BJ (cell line): ENCODE measurements around the gene TLR6. TPM values are rescaled to one million over a fixed set of nuclear protein-coding genes. Genes with fewer than 3 reads are reported as not detected.

Source experiments
- CTCF ChIA-PET: fragments of 350-600 bp; formaldehyde crosslinking; extraction: SDS; loops from one replicate; lab custom pipeline; 2021; ENCODE audit warnings: antibody characterized with exemption, inconsistent platforms; lab: Yijun Ruan, JAX
- POLR2A ChIA-PET: fragments of 300-600 bp; sonication (Branson Sonifier 250); formaldehyde crosslinking; extraction: SDS; loops from one replicate; lab custom pipeline; 2021; ENCODE audit warnings: antibody characterized with exemption; lab: Charles Lee
- DNase-seq: peaks from one replicate; pipeline ENCODE4 v3.0.0-alpha.2; 2011; ENCODE audit warnings: low read depth
- H3K27me3 ChIP-seq: 2 replicates; pipeline ENCODE4 v1.6.0; 2011; ENCODE audit warnings: low read length; ENCODE audit not compliant: control insufficient read depth, insufficient read depth
- H3K36me3 ChIP-seq: 2 replicates; pipeline ENCODE4 v1.5.1; 2011; ENCODE audit warnings: low read length; ENCODE audit not compliant: control insufficient read depth, insufficient read depth
- H3K4me3 ChIP-seq: 2 replicates; pipeline ENCODE4 v1.5.1; 2011; ENCODE audit warnings: low read depth, mild to moderate bottlenecking, control low read depth, low read length
- polyA plus RNA-seq: library from polyadenylated mRNA; depleted of rRNA; stranded (reverse); fragments of >200 nt; gene quantifications from 2 replicates; pipeline ENCODE4 v1.2.3, GENCODE V29; 2011
- TF ChIP-seq, protein P1 (sequence below): IDR thresholded peaks from 2 replicates; pipeline ENCODE4 v1.5.1; 2011; ENCODE audit warnings: low read depth, mild to moderate bottlenecking, control low read depth, inconsistent platforms, low read length, moderate library complexity; ENCODE audit not compliant: insufficient read depth

The TLR6 gene
- polyA plus RNA-seq, 1 experiment, result 0.27 TPM

DNA sequence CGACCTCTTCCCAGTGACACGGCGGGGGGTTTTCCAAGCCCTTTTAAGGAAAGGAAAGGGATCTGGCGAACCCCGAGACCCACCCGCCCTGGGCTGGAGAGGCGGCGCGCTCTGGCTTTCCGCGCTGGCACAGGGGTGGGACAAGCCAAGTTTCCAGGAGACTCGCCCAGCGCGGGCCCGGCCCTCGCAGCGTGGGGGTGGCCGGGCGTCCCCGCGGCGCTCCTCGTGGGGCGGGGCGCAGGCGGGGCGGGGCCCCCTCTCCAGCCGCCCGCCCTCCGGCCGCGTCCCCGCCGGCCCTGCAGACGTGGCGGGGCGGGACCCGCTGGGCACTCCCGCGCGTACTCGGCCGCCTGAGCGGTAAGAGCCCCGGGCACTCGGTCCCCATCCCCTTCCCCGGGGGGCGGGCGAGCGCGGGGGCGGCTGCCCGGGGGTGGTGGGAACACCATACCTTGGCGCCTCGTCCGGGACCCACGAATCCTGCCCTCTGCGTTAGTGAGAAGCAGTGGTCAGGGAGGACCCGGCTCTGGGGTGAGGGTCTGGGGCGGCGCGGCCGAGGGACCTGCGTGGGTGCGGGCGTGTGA lies 11.0 kb upstream of the TLR6 start, which contains the start of gene FAM114A1:
Gene FAM114A1, plus strand, starts transcription at position 329 of the 581 bp plus-strand sequence. CDS start 10,273 bp downstream, outside the sequence.
- CTCF ChIA-PET, result interaction anchor here (0.7 kb wide), 1 partner anchor 108 kb away, joined by 4 read pairs; no protein-coding TSS in a partner anchor
- TF ChIP-seq, protein P1, sequence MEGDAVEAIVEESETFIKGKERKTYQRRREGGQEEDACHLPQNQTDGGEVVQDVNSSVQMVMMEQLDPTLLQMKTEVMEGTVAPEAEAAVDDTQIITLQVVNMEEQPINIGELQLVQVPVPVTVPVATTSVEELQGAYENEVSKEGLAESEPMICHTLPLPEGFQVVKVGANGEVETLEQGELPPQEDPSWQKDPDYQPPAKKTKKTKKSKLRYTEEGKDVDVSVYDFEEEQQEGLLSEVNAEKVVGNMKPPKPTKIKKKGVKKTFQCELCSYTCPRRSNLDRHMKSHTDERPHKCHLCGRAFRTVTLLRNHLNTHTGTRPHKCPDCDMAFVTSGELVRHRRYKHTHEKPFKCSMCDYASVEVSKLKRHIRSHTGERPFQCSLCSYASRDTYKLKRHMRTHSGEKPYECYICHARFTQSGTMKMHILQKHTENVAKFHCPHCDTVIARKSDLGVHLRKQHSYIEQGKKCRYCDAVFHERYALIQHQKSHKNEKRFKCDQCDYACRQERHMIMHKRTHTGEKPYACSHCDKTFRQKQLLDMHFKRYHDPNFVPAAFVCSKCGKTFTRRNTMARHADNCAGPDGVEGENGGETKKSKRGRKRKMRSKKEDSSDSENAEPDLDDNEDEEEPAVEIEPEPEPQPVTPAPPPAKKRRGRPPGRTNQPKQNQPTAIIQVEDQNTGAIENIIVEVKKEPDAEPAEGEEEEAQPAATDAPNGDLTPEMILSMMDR, result no peak

DNA sequence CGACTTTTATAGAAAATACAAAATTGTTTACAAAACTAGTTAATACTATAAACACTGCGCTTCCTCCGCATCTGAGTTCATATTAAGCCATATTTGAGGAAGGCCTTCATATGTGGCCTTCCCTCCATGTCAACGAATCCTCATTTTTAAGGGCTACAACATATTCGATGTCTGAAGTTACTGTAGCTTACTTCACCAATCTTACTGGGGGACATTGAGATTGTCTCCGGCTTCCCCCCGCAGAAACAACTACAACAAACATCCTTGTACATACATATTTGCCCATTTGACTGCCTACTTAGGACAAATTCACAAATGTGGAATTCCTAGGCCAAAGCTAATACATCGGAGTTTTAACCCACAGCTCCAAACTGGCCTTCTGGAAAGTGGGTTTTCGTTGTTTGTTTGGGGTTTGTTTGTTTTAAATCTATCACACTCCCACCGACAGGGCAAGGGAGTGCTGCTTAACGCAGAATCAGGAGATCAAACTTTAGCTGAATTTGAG lies 10.4 kb upstream of the TLR6 start:
- H3K36me3 ChIP-seq, result peaks cover 2% of the 10 kb centered on the region; the same call in 1 of the 2 replicates
- no peaks in the 10 kb centered on the region for H3K27me3 ChIP-seq
- TF ChIP-seq, protein P1, result 0 out of 2 replicates have a peak, but pooled peaks have one; percentile 1
- ChIA-PET POLR2A (interaction anchor here (0.6 kb wide), 1 partner anchor 1101 kb away, joined by 3 read pairs; no protein-coding TSS in a partner anchor), CTCF (interaction anchor here (0.7 to 0.8 kb wide), 2 partner anchors 107 to 268 kb away, joined by 4 read pairs; no protein-coding TSS in a partner anchor)
- DNase-seq, result no peak
- H3K4me3 ChIP-seq, result peak overlapping the region; percentile 37

More for the DNA sequence above, 11.0 kb upstream of the TLR6 start, which contains the start of gene FAM114A1:
- POLR2A ChIA-PET, result no interaction called here
- peak within 1 kb of the TSS; percentile 90 for H3K4me3 ChIP-seq
- no peaks in the 10 kb centered on the region for H3K27me3 ChIP-seq
- H3K36me3 ChIP-seq, result peaks cover 2% of the 10 kb centered on the region; the same call in 1 of the 2 replicates
- DNase-seq, result no peak

DNA sequence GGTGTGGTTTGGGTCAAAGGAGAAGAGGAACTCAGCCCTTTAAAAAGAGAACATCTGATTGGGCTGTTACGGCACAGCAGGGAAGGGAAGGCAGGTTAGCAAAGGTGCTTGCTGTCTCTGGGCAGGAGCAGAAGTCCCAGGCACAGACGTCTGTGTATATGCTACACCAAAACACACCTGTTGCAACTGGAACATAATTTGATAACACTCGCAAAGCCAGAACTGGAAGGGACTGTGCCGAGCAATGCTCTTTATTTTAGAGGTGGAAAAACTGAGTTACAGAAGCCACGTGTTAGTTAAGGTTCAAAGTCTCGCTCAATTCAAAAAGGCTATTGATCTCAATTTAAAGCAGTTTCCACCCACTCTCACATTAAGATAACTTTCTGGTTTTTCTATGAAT lies 8.8 kb upstream of the TLR6 start:
- TF ChIP-seq, protein P1, result no peak
- CTCF ChIA-PET, result no interaction called here
- H3K36me3 ChIP-seq, result peaks cover 2% of the 10 kb centered on the region; the same call in 1 of the 2 replicates
- POLR2A ChIA-PET, result no interaction called here
- H3K4me3 ChIP-seq, result no peak overlapping the region
- no peaks in the 10 kb centered on the region for H3K27me3 ChIP-seq
- DNase-seq, result no peak

DNA sequence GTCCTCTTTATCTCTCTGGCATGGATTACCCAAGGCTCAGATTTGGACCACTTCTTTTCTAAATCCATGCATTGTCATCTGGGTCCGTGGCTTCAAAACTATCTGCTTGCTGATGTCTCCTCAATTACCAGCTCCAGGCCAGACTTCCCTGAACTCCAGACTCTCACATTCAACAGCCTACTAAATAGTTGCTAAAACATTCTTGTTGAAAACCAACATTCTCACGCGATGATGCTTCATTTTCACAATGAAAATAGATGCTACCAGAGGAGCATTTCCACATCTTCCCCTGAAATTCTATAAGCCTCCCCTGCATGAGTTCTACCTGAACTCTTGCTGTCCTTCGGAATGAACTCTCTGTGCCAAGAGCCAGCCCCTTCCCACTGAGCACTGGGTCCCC lies 5.2 kb upstream of the TLR6 start:
- ChIA-PET POLR2A (no interaction called here), CTCF (interaction anchor here (1.0 to 2.0 kb wide), 6 partner anchors 17 to 681 kb away, joined by 3 to 8 read pairs (median 4); no protein-coding TSS in a partner anchor)
- no peaks in the 10 kb centered on the region for H3K27me3 ChIP-seq
- no peaks in the 10 kb centered on the region for H3K36me3 ChIP-seq
- TF ChIP-seq, protein P1, result no peak
- H3K4me3 ChIP-seq, result no peak overlapping the region
- DNase-seq, result no peak

DNA sequence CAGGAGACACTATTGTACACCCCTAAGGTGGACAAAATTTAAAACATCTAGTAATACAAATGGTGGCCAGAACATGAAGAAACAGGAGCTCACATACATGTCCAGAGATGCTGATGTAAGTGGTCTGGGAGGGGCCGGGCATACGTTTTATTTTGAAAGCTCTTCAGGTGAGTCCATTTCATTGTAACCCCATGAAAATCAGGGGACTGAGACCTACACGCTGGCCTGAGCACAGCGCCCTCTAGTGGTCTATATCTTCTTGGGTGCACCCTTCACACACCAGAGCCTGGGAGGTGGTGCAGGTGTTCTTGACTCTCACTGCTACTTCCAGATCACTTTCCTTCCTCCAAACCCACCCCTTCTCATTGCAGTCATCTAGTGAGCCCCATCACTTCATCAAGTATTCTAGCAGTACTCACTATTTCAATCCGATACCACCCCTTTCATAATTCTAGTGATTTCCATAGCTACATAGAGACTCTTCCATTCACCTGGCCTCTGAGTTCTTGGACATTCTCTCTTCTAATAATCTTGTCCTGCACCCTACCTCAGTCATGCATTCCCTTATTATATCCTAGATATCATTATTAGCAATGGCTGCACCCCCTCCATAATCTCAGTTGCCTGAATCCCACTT lies 4.3 kb upstream of the TLR6 start:
- DNase-seq, result no peak

More for the DNA sequence above, 4.3 kb upstream of the TLR6 start:
- TF ChIP-seq, protein P1, result peak; percentile 78
- ChIA-PET CTCF (interaction anchor here (0.6 to 2.0 kb wide), 16 partner anchors 11 to 681 kb away, joined by 3 to 8 read pairs (median 3); partner anchors contain the start of gene TLR10), POLR2A (no interaction called here)
- Histone ChIP-seq H3K27me3 (no peaks in the 10 kb centered on the region), H3K4me3 (no peak overlapping the region), H3K36me3 (no peaks in the 10 kb centered on the region)
